Epithelial cell of proximal tubule (primary cell): ENCODE results near the gene RASSF5. TPM values are rescaled to one million over a fixed set of nuclear protein-coding genes. Genes with fewer than 3 reads are reported as not detected.

Experiments used
- DNase-seq: peaks from one replicate; pipeline ENCODE4 v3.0.0-alpha.2; 2011; ENCODE audit warnings: low read depth
- H3K4me3 ChIP-seq: 2 replicates; pipeline ENCODE4 v1.5.1; 2011; ENCODE audit warnings: low read depth, mild to moderate bottlenecking, low read length
- CTCF ChIP-seq: conservative IDR thresholded peaks from 2 replicates; pipeline ENCODE4 v1.5.1; 2012; ENCODE audit warnings: low read depth, mild to moderate bottlenecking, low read length
- total RNA-seq: library from RNA; depleted of rRNA; stranded (reverse); fragments of >200 nt; gene quantifications from 2 replicates; pipeline ENCODE4 v1.2.3, GENCODE V29; 2015

Gene RASSF5
- total RNA-seq, 1 donor from 2014 or later = 4.7 TPM

GRCh38 chr1:206476591-206476990 lies 30.7 kb upstream of the RASSF5 start:
- no peak for DNase-seq
- TF ChIP-seq CTCF = no peak
- H3K4me3 ChIP-seq = no peak overlapping the region

- no peak for TF ChIP-seq CTCF
- no peak for DNase-seq
- H3K4me3 ChIP-seq = no peak overlapping the region
Measured at GRCh38 chr1:206477110-206477509, 30.2 kb upstream of the RASSF5 start.

- no peak for TF ChIP-seq CTCF
- no peak for DNase-seq
Measured at GRCh38 chr1:206477581-206478380, 29.6 kb upstream of the RASSF5 start.

GRCh38 chr1:206478746-206479145 lies 28.6 kb upstream of the RASSF5 start:
- no peak for DNase-seq
- no peak overlapping the region for H3K4me3 ChIP-seq
- no peak for TF ChIP-seq CTCF

More at GRCh38 chr1:206477581-206478380, 29.6 kb upstream of the RASSF5 start:
- no peak overlapping the region for H3K4me3 ChIP-seq

- DNase-seq = no peak
- no peak overlapping the region for H3K4me3 ChIP-seq
- peak; percentile 85 for TF ChIP-seq CTCF
Measured at GRCh38 chr1:206479183-206480125, 27.9 kb upstream of the RASSF5 start.

- H3K4me3 ChIP-seq = no peak overlapping the region
- TF ChIP-seq CTCF = no peak
- DNase-seq = no peak
Measured at GRCh38 chr1:206480211-206480610, 27.1 kb upstream of the RASSF5 start.
